Measurements from ENCODE around the gene PALLD. TPM values are rescaled to one million over a fixed set of nuclear protein-coding genes. Genes with fewer than 3 reads are reported as not detected.

The PALLD gene
- polyA plus RNA-seq, 1 donor from 2014 or later: 20.5 TPM

GRCh38 chr4:168562041-168562571 lies 65.3 kb downstream of the PALLD start:
- no peaks in the 10 kb centered on the region for H3F3A ChIP-seq (ENCODE audit: insufficient read depth, low read length, poor library complexity, severe bottlenecking)
- H3K27ac ChIP-seq (ENCODE audit: low read length): no peak overlapping the region
- no peak overlapping the region for H3K9ac ChIP-seq (ENCODE audit: low read length)
- no peak for TF ChIP-seq MXI1 (conservative IDR thresholded peaks at IDR 0.05; ENCODE audit: poor library complexity, severe bottlenecking)
- H2AFZ ChIP-seq (ENCODE audit: low read depth, low read length): no peak overlapping the region
- no peaks in the 10 kb centered on the region for H3K79me2 ChIP-seq (replicated peaks; ENCODE audit: insufficient read depth, low read length)
- no peaks in the 10 kb centered on the region for H3K36me3 ChIP-seq (ENCODE audit: insufficient read depth, low read length)
- H3K9me2 ChIP-seq (ENCODE audit: insufficient read depth, low read length): no peaks in the 10 kb centered on the region
- no peaks in the 10 kb centered on the region for H3K9me3 ChIP-seq (ENCODE audit: low read length)
- H4K20me1 ChIP-seq (ENCODE audit: insufficient read depth): no peaks in the 10 kb centered on the region
- H3K27me3 ChIP-seq (ENCODE audit: insufficient read depth, low read depth, low read length): no peaks in the 10 kb centered on the region
- H3K4me2 ChIP-seq (ENCODE audit: low read length): no peak overlapping the region
- H3K4me3 ChIP-seq (ENCODE audit: low read length): no peak overlapping the region

GRCh38 chr4:168564023-168564422 lies 67.2 kb downstream of the PALLD start:
- H4K20me1 ChIP-seq (ENCODE audit: insufficient read depth): no peaks in the 10 kb centered on the region
- TF ChIP-seq EP300 (conservative IDR thresholded peaks at IDR 0.05; ENCODE audit: poor library complexity, severe bottlenecking): no peak
- TF ChIP-seq CTCF (IDR thresholded peaks at IDR 0.05; ENCODE audit: poor library complexity, severe bottlenecking): no peak
- TF ChIP-seq MXI1 (conservative IDR thresholded peaks at IDR 0.05; ENCODE audit: poor library complexity, severe bottlenecking): no peak
- TF ChIP-seq EZH2 (IDR thresholded peaks at IDR 0.05; ENCODE audit: borderline replicate concordance, insufficient read depth, low read length, poor library complexity, severe bottlenecking): no peak
- no peak for TF ChIP-seq POLR2AphosphoS5 (IDR thresholded peaks at IDR 0.05)
- TF ChIP-seq TAF1 (IDR thresholded peaks at IDR 0.05; ENCODE audit: low read depth): no peak
- TF ChIP-seq SMC3 (conservative IDR thresholded peaks at IDR 0.05; ENCODE audit: poor library complexity): no peak
- H3K9me2 ChIP-seq (ENCODE audit: insufficient read depth, low read length): no peaks in the 10 kb centered on the region
- no peaks in the 10 kb centered on the region for H3K79me2 ChIP-seq (replicated peaks; ENCODE audit: insufficient read depth, low read length)
- no peaks in the 10 kb centered on the region for H3K9me3 ChIP-seq (ENCODE audit: low read length)
- no peaks in the 10 kb centered on the region for H3K36me3 ChIP-seq (ENCODE audit: insufficient read depth, low read length)
- H3K4me3 ChIP-seq (ENCODE audit: low read length): no peak overlapping the region
- no peak overlapping the region for H3K4me2 ChIP-seq (ENCODE audit: low read length)
- no peak overlapping the region for H3K27ac ChIP-seq (ENCODE audit: low read length)
- no peak overlapping the region for H3K9ac ChIP-seq (ENCODE audit: low read length)
- no peaks in the 10 kb centered on the region for H3F3A ChIP-seq (ENCODE audit: insufficient read depth, low read length, poor library complexity, severe bottlenecking)
- H3K27me3 ChIP-seq (ENCODE audit: insufficient read depth, low read depth, low read length): no peaks in the 10 kb centered on the region
- no peak overlapping the region for H2AFZ ChIP-seq (ENCODE audit: low read depth, low read length)

GRCh38 chr4:168565130-168565529 lies 68.3 kb downstream of the PALLD start:
- H3K9ac ChIP-seq (ENCODE audit: low read length): no peak overlapping the region
- H3K27me3 ChIP-seq (ENCODE audit: insufficient read depth, low read depth, low read length): no peaks in the 10 kb centered on the region
- H3K36me3 ChIP-seq (ENCODE audit: insufficient read depth, low read length): no peaks in the 10 kb centered on the region
- no peak overlapping the region for H2AFZ ChIP-seq (ENCODE audit: low read depth, low read length)
- H3K4me3 ChIP-seq (ENCODE audit: low read length): no peak overlapping the region
- no peak for TF ChIP-seq TAF1 (IDR thresholded peaks at IDR 0.05; ENCODE audit: low read depth)
- TF ChIP-seq EZH2 (IDR thresholded peaks at IDR 0.05; ENCODE audit: borderline replicate concordance, insufficient read depth, low read length, poor library complexity, severe bottlenecking): no peak
- TF ChIP-seq MXI1 (conservative IDR thresholded peaks at IDR 0.05; ENCODE audit: poor library complexity, severe bottlenecking): no peak
- TF ChIP-seq POLR2AphosphoS5 (IDR thresholded peaks at IDR 0.05): no peak
- TF ChIP-seq SMC3 (conservative IDR thresholded peaks at IDR 0.05; ENCODE audit: poor library complexity): no peak
- TF ChIP-seq RAD21 (conservative IDR thresholded peaks at IDR 0.05): no peak
- no peak for TF ChIP-seq EP300 (conservative IDR thresholded peaks at IDR 0.05; ENCODE audit: poor library complexity, severe bottlenecking)
- no peaks in the 10 kb centered on the region for H3K79me2 ChIP-seq (replicated peaks; ENCODE audit: insufficient read depth, low read length)
- H3K9me3 ChIP-seq (ENCODE audit: low read length): no peaks in the 10 kb centered on the region
- H3F3A ChIP-seq (ENCODE audit: insufficient read depth, low read length, poor library complexity, severe bottlenecking): no peaks in the 10 kb centered on the region
- H3K9me2 ChIP-seq (ENCODE audit: insufficient read depth, low read length): no peaks in the 10 kb centered on the region
- H3K27ac ChIP-seq (ENCODE audit: low read length): no peak overlapping the region
- no peaks in the 10 kb centered on the region for H4K20me1 ChIP-seq (ENCODE audit: insufficient read depth)
- H3K4me2 ChIP-seq (ENCODE audit: low read length): no peak overlapping the region
